Panc1 (cell line): ENCODE data around the gene SLC9A9. TPM values are rescaled to one million over a fixed set of nuclear protein-coding genes. Genes with fewer than 3 reads are reported as not detected.
"Not testable (repeated sequence)": the region's sequence is repeated elsewhere in the genome, so short reads cannot be mapped to it uniquely, and the experiment has no call there.

Experiments used
- ATAC-seq: fragments of 200-7000 bp; cut with Tn5 transposase; 2 replicates; pipeline ENCODE4 v1.9.1; 2020; ENCODE audit warnings: mild to moderate bottlenecking, moderate library complexity
- BruUV-seq: library from RNA; stranded (reverse); fragments of 400-500 nt; replicated peaks from 2 replicates; lab custom pipeline; 2021; lab: Mats Ljungman, UMichigan
- CTCF ChIA-PET: fragments of 300-600 bp; sonication (Branson Sonifier 250); formaldehyde crosslinking; loops from one replicate; lab custom pipeline; 2022; ENCODE audit warnings: antibody characterized with exemption; lab: Charles Lee
- POLR2A ChIA-PET: fragments of 300-600 bp; sonication (Branson Sonifier 250); formaldehyde crosslinking; loops from one replicate; lab custom pipeline; 2022; ENCODE audit warnings: antibody characterized with exemption; lab: Charles Lee
- DNase-seq: peaks from one replicate; pipeline ENCODE4 v3.0.0-alpha.2; 2010; ENCODE audit warnings: low read depth, low spot score
- H3K27ac ChIP-seq: 2 replicates; pipeline ENCODE4 v1.5.1; 2011; ENCODE audit warnings: mild to moderate bottlenecking, low read length, inconsistent platforms
- H3K27me3 ChIP-seq: fragments of 200-500 bp; sonication (Bioruptor generic); 2 replicates; pipeline ENCODE4 v1.6.0; 2014; ENCODE audit warnings: low read length, inconsistent platforms; ENCODE audit not compliant: control insufficient read depth, insufficient read depth
- H3K36me3 ChIP-seq: fragments of 200-500 bp; sonication (Bioruptor generic); 2 replicates; pipeline ENCODE4 v1.5.1; 2014; ENCODE audit warnings: inconsistent platforms, mild to moderate bottlenecking, low read length, moderate library complexity; ENCODE audit not compliant: control insufficient read depth, insufficient read depth
- H3K4me1 ChIP-seq: 2 replicates; pipeline ENCODE4 v1.5.1; 2011; ENCODE audit warnings: inconsistent platforms, mild to moderate bottlenecking, low read length, moderate library complexity; ENCODE audit not compliant: control insufficient read depth, insufficient read depth
- H3K4me3 ChIP-seq, 2 experiments: 2 replicates each; pipeline ENCODE4 v1.5.1; 2011 to 2012; ENCODE audit warnings: low read depth in 2 of 2, low read length in 2 of 2, mild to moderate bottlenecking in 2 of 2, inconsistent platforms in 1 of 2, moderate library complexity in 1 of 2
- H3K9me3 ChIP-seq: fragments of 200-500 bp; sonication (Bioruptor generic); 2 replicates; pipeline ENCODE4 v1.5.1; 2014; ENCODE audit warnings: low read depth, mild to moderate bottlenecking, inconsistent platforms, low read length, moderate library complexity; ENCODE audit not compliant: control insufficient read depth, insufficient read depth
- POLR2AphosphoS5 ChIP-seq: IDR thresholded peaks from 2 replicates; pipeline ENCODE4 v1.6.1; 2012; ENCODE audit warnings: mild to moderate bottlenecking, low read depth, low read length, moderate library complexity
- REST ChIP-seq, 2 experiments: IDR thresholded peaks; 2 replicates each; pipeline ENCODE4 v1.6.1; 2011 to 2012; ENCODE audit warnings: low read depth in 2 of 2, control low read depth in 1 of 2, low read length in 1 of 2, mild to moderate bottlenecking in 1 of 2, moderate library complexity in 1 of 2; ENCODE audit not compliant: insufficient read depth in 1 of 2
- SIN3A ChIP-seq: IDR thresholded peaks from 2 replicates; pipeline ENCODE4 v1.6.1; 2012; ENCODE audit warnings: low read depth, mild to moderate bottlenecking, low read length, moderate library complexity, borderline replicate concordance; ENCODE audit not compliant: insufficient read depth
- TCF7L2 ChIP-seq: IDR thresholded peaks from 2 replicates; pipeline ENCODE4 v1.6.1; 2011; ENCODE audit warnings: mild to moderate bottlenecking, low read depth, low read length, inconsistent platforms
- in situ Hi-C: cut with HindIII; loops from 2 replicates; pipeline ENCODE4 v1.10.0; 2016; ENCODE audit warnings: low sequenced_read_pairs, low pct_unique_long_range_greater_than_20kb
- intact Hi-C: fragments of 100-400 bp; cut with micrococcal nuclease; formaldehyde crosslinking; loops from one replicate; pipeline ENCODE4 v1.10.0; 2022; ENCODE audit not compliant: unreplicated experiment
- total RNA-seq: library from RNA; stranded (reverse); gene quantifications from one replicate; pipeline ENCODE4 v1.2.1, GENCODE V29; 2021; ENCODE audit not compliant: unreplicated experiment
- TF ChIP-seq, protein P1 (sequence below): fragments of 450-650 bp; IDR thresholded peaks from 2 replicates; pipeline ENCODE4 v1.5.1; 2017; ENCODE audit warnings: mild to moderate bottlenecking

Gene SLC9A9
- total RNA-seq, 1 experiment from 2014 or later: not detected

- ATAC-seq, H3K4me3 ChIP-seq, H3K36me3 ChIP-seq, in situ Hi-C loops, H3K4me1 ChIP-seq, H3K27me3 ChIP-seq, POLR2A ChIA-PET, DNase-seq, BruUV-seq, H3K9me3 ChIP-seq, intact Hi-C loops, H3K27ac ChIP-seq, CTCF ChIA-PET: not testable (repeated sequence)
These were observed 50.1 kb downstream of the SLC9A9 start for GRCh38 chr3:143798151-143798550.

DNA sequence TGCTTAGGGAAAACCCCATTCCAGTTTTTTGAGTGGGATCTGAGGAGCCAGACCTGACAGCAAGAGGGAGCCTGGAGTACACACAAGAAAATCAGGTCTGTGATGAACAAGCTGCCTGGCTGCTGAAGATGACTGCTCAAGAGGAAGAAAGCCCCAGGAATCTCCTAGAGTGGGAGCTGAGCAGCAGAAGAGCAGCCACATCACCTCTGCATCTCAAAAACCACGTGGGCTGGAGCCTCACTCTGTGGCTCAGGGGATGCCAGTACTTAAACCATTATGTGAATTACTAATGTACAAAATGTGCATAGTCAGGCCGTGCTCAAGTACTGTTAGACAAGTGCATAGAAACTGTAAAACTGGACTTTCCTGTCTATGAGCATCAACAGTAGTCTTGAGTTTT is 52.4 kb downstream of the SLC9A9 start:
- Histone ChIP-seq H3K4me3 (no peak overlapping the region), H3K27ac (no peak overlapping the region), H3K4me1 (no peaks in the 10 kb centered on the region), H3K27me3 (no peaks in the 10 kb centered on the region), H3K36me3 (no peaks in the 10 kb centered on the region), H3K9me3 (no peaks in the 10 kb centered on the region; the same call in 1 of the 2 replicates)
- BruUV-seq: no TSS peak
- intact Hi-C loops (no loop called here), in situ Hi-C loops (no loop called here)
- ChIA-PET CTCF (no interaction called here), POLR2A (no interaction called here)
- TF ChIP-seq, protein P1, sequence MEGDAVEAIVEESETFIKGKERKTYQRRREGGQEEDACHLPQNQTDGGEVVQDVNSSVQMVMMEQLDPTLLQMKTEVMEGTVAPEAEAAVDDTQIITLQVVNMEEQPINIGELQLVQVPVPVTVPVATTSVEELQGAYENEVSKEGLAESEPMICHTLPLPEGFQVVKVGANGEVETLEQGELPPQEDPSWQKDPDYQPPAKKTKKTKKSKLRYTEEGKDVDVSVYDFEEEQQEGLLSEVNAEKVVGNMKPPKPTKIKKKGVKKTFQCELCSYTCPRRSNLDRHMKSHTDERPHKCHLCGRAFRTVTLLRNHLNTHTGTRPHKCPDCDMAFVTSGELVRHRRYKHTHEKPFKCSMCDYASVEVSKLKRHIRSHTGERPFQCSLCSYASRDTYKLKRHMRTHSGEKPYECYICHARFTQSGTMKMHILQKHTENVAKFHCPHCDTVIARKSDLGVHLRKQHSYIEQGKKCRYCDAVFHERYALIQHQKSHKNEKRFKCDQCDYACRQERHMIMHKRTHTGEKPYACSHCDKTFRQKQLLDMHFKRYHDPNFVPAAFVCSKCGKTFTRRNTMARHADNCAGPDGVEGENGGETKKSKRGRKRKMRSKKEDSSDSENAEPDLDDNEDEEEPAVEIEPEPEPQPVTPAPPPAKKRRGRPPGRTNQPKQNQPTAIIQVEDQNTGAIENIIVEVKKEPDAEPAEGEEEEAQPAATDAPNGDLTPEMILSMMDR: no peak
- TF ChIP-seq SIN3A (no peak), POLR2AphosphoS5 (no peak), TCF7L2 (no peak), REST (IDR thresholded peaks at IDR 0.05; ENCODE audit: insufficient read depth in 1 of 2, low read depth in 2 of 2, low read length in 1 of 2) (no peak)
- DNase-seq (no peak), ATAC-seq (no peak)

GRCh38 chr3:143794793-143795462 is 53.3 kb downstream of the SLC9A9 start:
- in situ Hi-C loops (no loop called here), intact Hi-C loops (no loop called here)
- ChIA-PET POLR2A (no interaction called here), CTCF (no interaction called here)
- DNase-seq (no peak), ATAC-seq (no peak)
- no peak for TF ChIP-seq SIN3A
- TF ChIP-seq TCF7L2: no peak
- TF ChIP-seq REST (IDR thresholded peaks at IDR 0.05; ENCODE audit: insufficient read depth in 1 of 2, low read depth in 2 of 2, low read length in 1 of 2): no peak
- TF ChIP-seq, protein P1: no peak
- TF ChIP-seq POLR2AphosphoS5: no peak
- no peak overlapping the region for H3K27ac ChIP-seq
- H3K27me3 ChIP-seq: no peaks in the 10 kb centered on the region
- no peaks in the 10 kb centered on the region; the same call in 1 of the 2 replicates for H3K9me3 ChIP-seq
- no peaks in the 10 kb centered on the region for H3K4me1 ChIP-seq
- no peaks in the 10 kb centered on the region for H3K36me3 ChIP-seq
- no TSS peak for BruUV-seq
- H3K4me3 ChIP-seq: no peak overlapping the region
